Measurements from ENCODE around the gene SEMA4C.
"Not testable (repeated sequence)": the region's sequence is repeated elsewhere in the genome, so short reads cannot be mapped to it uniquely, and the experiment has no call there.

Gene SEMA4C

DNA sequence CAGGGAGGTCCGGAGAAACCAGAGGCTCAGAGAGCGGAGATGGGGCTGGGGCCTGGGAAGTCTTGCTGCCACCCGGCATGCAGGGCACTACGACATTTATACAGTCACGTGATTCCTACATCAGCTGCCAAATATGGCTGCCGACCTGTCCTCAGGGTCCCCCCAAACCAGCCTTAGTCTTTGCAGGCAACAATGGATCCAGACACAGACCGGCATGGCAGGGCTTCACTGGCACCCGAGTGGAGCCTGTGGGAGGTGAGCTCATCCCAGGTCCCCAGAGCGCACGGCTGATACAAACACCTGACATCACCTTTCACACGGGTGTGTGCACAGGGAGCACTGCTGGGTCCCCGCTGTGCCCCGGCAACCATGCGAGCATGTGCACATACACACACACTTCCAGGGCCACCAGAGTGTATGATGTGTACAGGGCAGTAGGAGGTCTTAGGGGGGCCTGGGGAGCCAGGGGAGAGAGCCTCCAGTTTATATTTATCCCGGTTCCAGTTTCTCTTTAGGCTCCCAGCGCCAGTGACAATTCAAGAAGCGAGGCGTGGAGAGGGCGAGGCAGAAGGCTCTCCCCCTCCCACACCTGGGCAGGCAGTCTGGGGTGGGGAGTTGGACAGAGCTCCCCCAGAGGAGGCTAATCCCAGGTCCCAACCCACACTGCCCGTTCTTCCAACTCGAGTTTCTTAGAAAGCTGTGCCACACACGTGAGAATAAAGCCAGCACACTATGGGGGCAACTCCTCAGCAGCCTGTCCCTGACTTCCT is 2.7 kb downstream of the SEMA4C start:
- DNase-seq = peak in 2 of 51 donors; percentile 16 to 31

DNA sequence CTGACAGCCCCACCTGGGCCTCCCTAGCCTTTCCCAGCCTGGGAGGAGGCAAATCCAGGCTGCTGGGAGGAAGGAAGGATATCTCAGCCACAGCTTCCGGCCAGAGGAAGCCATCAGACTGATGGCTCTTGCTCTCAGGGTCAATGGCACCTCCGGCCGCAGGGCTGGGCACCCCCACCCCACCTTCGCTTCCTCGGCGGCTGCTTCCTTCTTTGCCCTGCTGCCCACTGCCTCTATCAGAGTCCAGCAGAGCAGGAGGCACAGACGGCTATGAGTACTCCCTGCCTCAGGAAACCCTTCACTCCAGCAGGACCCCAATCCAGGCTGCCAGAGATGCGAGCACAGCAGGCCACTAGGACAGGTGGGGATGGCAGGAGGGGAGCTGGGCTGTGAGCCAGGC is 3.3 kb downstream of the SEMA4C start:
- no peak for DNase-seq

DNA sequence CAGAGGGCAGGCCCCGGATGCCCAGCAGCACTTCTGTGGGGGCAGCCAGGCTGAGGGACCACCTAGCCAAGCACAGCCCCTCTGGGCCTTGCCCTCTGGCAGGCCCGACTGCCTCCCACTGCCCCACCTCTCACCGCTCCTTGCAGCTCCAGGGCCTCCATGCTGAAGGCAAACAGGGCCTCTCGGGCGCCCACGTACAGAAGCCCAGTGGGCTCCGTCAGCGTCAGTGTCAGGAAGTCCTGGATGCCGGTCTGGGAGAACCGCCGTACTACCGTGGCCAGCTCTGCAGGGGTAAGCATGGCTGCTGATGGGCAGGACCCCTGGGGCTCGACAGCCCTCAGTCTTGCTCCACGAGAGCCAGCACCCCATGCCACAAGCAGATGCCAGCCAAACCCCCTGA is 3.7 kb downstream of the SEMA4C start:
- DNase-seq = no peak

DNA sequence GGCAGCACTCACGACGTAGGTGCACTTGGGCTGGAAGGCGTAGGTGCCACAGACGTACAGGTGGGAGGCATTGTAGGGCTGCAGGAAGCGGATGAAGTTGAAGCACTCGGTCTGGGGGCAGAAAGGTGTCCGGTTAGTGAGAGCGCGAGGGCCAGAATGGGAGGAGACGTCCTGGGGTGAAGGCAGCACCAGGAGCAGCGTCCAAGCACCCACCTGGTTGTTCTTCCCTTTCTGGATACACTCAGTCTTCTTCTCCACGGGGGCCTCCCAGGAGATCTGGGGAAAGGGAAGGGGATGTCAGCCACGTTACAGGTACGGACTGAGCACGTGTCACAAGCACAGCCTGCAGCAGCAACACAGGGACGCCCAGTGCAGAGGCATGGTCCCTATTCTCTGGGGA is 4.2 kb downstream of the SEMA4C start:
- DNase-seq = no peak

DNA sequence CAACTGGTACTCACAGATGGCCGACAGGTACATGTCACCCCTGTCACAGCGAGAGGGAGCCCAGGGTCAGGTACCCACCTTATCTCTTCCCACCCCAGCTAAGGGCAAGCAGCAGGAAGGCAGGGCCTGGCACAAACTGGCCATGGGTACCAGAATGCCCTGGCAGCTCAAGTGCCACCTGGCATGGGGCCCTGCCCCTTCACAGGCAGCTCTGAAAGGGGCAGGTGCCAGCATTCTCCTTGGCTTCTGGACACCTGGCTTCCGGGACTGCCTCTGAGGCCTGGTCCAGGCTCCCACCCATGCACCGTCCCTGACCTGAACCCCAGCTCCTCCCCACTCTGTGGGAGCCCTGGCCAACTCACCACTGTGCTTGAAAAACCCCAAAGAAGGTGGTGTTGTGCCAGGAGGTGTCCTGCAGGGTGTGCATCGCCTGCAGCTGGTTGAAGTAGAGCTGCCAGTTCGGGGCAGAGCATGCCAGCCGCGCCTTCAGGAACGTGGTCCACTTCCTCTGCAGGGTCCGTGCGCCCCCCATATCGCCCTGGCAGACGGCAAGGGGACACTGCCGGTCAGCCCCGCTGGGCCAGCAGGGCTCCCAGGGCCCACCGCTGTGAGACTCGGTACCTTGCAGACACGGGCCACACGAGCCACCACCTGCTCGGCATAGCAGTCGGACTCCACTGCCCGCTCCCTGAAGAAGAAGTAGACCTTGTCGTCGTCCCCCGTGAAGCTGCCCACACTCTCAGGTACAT is 5.4 kb downstream of the SEMA4C start:
- no peak for DNase-seq

DNA sequence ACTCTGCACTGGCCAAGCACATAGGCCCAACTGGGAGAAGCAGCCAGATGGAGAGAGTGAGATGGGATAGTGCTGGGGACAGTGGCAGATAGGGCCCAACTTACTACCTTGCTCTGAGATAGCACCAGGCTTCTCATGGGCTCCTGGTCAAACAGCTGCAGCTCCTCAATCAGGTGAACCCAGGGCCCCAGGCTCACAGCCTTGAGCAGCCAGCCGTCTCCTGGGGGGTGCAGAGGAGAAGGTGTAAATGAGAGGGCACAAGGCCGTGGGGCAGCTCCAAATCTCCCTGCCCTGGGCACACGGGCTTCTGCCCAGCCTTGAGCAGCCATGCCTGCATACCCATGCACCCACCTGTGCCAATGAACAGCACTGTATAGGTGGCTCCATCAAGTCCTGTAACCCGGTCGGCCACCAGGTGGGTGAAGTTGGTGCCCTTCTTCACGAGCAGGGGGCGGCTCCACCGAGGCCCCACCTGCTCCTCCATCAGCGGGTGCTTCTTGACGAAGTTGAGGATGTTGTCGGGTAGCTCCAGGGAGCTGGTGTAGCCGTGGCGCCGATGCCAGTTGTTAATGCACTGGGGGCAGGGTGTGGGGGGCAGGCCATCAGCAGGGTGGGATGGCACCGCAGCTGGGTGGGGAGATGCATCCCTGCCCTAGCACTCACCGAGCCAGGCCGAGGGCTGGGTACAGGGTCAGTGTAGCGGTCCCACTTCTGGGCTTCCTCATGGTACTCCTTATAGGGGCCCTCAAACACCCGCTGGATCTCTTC is 6.1 kb downstream of the SEMA4C start:
- no peak for DNase-seq

DNA sequence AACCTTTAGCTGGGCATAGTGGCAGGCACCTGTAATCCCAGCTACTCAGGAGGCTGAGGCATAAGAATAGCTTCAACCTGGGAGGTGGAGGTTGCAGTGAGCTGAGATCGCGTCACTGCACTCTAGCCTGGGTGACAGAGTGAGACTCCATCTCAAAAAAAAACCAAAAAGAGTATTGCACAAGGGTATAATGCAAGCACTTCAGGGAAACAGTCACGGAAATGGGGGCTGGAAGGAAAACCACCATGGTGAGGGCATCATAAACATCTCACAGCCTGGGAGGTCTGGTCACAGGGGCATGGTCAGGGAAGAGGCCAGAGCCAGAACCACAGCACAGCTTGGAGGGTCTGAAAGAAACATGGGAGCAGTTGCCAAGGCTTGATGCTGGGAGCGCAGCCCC is 6.8 kb downstream of the SEMA4C start:
- DNase-seq = not testable (repeated sequence)

DNA sequence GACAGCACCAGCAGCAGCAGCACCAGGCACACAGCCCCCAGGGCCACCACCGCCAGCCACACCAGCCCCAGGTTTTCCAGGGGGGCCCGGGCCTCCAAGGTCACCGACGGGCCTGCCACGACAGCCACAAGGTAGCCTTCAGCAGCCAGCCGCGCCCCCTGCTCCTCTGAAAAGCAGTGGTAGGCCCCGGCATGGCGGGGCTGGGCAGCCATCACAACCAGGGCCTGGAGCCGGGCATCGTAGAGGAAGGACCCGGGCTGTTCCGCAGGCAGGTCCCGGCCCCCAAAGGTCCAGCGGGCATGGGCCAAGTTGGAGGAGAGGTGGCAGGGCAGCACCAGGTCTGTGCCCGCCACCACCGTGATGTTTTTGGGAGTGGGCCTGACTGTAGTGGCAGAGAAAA is 8.8 kb downstream of the SEMA4C start:
- DNase-seq = no peak

DNA sequence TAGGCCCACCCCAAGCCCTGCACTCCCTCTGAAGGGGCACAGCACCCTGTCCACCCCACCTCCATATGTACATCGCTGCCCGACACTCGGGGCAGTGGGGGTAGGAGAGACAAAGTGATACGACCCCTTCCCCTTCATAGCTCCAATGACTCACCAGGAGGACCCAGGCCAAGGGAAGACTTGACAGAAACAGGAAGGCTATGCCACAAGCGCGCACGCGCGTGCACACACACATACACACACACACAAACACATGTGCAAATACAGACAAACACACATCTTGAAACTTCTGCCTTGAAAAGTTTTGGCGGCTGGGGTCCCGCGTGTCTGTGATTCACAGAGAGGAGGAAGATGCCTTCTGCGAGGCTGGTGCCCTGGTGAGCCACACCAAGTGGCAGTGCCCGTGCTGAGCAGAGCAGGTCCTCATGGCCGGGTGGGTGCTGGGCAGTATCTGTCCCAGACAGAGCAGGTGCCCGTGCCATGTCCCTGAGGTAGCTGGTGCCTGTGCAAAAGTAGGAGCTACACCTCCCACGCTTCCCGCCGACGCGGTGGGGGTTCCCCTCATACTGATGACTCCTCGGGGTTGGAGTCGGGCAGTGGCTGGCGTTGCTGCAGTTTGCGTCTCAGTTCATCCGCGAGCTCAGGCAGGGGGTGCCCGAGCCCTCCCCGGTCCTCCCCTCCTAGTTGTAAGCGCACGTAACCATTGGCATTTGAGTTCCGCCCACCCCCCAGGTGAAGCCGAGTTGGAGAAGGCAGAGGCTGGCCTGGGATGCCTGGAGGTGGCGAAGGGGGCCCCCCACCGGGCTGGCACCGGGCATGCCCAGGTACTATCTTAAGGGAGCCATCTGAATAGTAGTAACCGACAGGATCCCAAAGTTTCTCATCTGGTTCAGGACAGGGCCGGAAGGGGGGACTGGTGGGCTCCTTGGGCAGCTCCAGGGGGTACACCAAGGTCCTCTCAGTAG is 9.5 kb downstream of the SEMA4C start:
- peak in 1 of 51 donors; percentile 19 for DNase-seq

DNA sequence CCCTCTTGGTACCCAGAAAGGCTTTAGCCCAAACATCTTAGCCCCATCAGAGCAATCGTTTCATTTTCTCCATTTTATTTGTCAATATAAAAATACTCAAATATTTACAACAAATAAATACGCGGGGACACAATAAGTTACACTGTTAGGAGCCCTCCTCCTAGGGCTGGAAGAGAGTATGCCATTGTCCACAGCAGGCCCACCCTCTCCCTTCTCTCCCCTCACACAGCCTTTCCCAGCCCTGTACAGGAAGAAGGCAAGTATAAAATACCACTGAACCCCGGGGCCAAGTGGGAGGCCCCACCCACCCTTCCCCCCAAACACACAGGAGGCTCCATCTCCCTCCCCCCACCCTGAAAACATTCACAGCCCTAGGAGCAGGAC is 10.2 kb downstream of the SEMA4C start:
- peak in 1 of 51 donors; percentile 39 for DNase-seq

DNA sequence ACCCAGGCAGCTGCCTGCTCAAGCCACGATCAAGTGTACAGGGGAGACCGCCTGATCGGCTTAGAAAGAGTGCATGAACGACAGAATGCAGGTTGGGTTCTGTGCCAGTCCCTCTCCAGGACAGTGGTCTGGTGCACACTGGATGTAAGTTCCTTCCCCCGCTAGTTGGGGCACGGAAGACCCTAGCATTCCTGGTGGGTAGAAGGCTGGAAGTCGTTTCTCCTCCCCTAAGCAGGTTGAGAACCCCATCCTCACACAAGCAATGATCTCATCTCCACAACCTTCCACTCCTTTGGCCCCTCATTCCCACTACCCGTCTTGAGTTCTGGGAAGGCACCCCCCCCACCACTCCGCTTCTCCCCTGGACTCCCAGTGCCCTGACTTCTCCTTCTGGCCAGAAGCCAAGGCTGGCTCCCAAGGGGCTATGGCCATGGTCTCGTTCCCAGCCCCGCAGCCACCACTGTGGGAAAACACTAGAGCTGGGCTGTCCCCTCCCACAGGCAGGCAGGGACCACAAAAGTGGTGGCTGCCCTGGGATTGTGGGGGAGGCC is 10.7 kb downstream of the SEMA4C start:
- DNase-seq = peak in 9 of 51 donors; percentile 25 to 68 (median 40)

DNA sequence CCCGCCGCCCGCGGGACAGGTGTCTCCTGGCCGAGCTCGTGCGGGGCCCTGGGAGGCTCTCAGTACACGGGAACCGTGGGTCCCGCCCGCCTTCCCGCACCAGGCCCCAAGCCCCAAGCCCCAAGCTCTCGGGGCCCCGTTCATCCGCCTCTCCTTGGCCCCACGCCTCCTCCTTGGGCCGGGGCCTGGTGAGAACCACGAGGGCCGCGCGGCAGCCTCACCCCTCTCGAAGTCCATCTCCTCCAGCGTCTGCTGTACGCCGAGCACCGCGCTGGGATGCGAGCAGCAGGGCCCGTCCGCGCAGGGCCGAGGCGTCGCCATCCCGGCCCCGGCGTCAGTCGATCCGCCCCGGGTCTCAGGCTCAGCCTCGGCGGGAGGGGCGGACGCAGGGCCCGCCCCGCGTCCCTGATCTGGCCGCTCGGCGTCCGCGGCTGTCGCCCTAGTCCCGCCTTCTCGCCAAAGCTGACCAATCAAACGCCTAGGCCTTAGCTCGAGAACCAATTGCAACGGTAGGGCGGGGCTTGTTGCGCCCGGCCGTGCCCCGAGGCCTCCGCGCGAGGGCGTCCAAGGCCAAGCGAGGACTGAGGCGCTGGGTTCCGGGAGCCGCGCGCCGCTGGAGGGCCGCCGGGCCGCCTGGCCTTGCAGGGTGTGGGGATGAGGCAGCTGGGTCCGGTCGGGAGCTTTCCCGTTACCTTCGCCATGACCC is 12.1 kb downstream of the SEMA4C start, which contains the start of gene ANKRD39:
Gene ANKRD39 (minus strand): TSS at position 350 of the 706 bp plus-strand sequence. CDS start 29 bp downstream, at position 321.
- peak; percentile 29 to 98 (median 95) for DNase-seq

DNA sequence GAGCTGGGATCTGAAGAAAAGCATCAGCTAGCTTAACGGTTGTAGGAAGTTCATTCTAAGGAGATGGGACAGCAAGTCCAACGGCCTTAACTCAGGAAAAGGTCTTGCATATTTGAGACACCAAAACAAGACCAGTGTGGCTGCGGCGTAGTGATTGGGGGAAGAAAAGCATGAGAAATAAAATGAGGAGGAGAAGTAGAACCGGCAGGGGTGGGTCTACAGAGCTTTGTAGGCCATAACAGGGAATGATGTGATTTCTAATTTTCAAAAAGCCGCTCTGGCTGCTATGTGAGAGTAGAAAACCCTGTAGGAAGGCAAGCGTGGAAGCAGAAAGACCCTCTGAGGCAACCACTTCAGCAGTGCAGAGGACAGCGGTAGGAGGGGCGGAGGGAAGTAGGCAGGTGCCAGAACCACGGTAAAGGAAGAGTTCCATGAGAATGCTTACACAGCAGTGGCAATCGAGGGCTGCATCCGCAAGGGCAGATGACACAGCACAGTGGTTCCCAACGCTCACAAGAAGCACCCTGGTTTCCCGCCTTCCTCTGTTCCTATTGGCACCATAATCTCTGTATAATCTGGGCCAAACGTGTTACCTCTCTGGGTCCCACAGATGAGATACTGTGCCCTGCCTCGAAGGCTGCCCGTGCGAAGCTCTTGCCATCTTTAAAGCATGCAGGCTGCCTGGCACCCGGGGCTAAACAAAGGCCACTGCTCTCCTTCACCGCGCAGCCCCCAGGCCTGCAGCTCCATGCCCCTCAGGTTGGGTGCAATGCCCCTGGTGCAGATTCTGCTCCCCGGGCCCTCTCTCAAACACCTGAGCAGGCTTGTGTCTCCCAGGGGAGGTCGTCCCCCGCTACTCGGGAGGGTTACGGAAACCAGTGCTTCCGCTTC is 12.9 kb downstream of the SEMA4C start:
- peak in 6 of 51 donors; percentile 37 to 75 (median 55) for DNase-seq

DNA sequence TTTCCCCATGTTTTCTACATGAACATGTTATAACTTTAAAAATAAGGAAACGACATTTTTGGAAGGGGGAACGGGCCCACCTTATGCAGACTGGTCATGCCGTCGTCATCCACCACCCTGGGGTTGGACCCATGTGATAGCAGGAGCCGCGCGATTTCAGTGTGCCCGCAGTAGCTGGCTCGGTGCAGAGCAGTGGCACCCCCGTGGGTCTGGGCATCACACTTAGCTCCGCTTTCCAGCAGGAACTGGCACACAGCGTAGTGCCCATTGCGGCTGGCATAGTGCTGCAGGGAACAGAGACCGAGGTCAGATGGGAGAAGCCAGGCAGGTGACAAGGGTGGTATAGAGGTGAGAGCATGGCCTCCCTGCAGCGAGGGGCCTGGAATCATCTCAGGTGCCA is 16.6 kb downstream of the SEMA4C start:
- no peak for DNase-seq

DNA sequence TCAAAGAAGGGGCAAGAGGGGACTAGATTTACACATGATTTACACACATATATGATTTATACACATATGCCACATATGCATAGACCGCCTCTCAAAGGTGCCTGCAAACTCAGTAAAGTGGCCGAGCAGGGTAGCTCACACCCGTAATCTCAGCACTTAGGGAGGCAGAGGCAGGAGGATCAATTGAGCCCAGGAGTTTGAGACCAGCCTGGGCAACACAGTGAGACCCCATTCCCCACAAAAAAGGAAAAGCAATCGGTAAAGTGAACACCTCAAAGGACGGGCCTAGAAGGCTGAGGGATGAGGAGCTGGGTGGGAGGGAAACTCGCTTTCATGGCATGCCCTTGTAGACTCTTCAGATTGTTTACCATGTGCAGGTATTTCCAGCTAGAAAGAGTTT is 17.2 kb downstream of the SEMA4C start:
- no peak for DNase-seq

DNA sequence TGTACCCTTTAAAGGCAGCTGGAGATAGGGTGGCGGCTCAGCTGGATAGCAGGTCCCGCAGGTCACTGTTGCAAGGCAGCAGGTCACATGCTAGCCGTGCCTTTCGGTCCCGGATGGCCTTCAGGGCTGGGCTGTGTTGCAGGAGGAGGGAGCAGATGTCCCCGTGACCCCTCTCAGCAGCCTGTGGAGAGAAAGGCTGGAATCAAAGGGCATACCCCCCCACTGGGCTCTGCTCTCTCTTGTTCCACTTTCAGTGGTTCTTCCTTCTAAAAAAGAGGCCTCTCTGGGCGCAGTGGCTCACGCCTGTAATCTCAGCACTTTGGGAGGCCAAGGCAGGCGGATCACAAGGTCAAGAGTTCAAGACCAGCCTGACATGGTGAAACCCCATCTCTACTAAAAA is 21.6 kb downstream of the SEMA4C start:
- no peak for DNase-seq

DNA sequence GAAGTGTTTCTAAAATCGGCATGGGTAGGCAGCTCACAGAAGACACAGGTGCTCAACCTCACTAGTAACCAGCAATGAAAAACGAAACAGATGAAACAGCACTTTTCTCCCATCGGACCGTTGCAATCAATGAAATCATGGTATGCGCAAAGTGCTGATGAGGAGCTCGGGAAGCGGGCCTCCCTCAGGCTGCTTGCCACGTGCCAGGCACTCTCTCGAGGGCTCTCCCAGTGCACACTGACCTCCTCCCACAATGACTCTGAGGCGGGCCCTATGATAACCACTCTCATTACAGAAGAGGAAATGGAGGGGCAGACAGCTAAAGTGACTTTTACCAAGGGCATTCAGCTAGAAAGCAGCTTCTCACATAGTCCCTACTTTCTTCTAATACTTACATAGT is 22.3 kb downstream of the SEMA4C start:
- no peak for DNase-seq

DNA sequence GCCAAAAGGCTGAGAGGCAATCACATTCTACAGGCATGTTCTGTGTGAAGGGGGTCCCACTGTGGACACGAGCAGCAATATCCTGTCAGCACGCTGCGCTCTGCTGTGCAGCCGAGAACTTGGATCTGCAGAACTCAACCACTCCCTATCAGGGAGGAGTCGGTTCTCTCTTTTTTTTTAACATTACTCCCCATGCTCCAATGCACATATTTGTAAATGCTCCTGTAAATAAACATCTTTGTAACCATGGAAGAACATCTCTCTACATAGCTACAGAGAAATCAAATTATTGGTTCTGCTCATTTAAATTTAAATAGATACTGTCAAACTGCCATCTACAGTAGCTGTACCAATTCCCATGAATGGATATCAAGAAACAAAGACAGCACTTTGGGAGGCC is 23.1 kb downstream of the SEMA4C start:
- DNase-seq = no peak

DNA sequence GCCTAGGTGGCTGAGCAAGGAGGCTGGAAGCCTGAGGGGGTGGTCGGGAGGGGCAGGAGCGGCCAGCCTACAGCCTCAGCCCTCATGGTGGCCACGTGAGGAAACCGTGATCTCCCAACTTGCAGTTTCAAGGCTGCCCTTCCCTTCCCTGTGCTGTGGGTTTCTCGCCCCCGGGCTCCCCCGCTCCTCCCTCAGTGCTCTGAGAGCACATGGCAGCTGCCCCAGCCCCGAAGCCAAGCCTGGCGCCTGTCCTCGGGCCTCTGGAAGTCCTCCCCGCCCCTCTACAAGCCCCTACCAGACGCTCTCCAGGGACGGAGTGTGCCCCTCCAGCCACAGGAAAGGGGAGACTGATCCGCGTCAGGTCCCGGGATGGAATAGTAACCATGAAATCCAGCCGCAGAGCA is 25.5 kb downstream of the SEMA4C start:
- no peak for DNase-seq
